Fibroblast of the aortic adventitia (primary cell): ENCODE data around the gene ATP6V0D1. TPM values are rescaled to one million over a fixed set of nuclear protein-coding genes. Genes with fewer than 3 reads are reported as not detected.
"Not testable (repeated sequence)": the region's sequence is repeated elsewhere in the genome, so short reads cannot be mapped to it uniquely, and the experiment has no call there.

Source experiments
- DNase-seq: peaks from one replicate; pipeline ENCODE4 v3.0.0-alpha.2; 2010; ENCODE audit warnings: low read depth
- H3K4me3 ChIP-seq: 2 replicates; pipeline ENCODE4 v1.5.1; 2011; ENCODE audit warnings: low read depth, mild to moderate bottlenecking, control low read depth, low read length, moderate library complexity
- total RNA-seq: library from RNA; depleted of rRNA; stranded (reverse); fragments of >200 nt; gene quantifications from 2 replicates; pipeline ENCODE4 v1.2.3, GENCODE V29; 2012; ENCODE audit warnings: low replicate concordance
- TF ChIP-seq, protein P1 (sequence below): IDR thresholded peaks from 2 replicates; pipeline ENCODE4 v1.5.1; 2011; ENCODE audit warnings: mild to moderate bottlenecking, low read length, control low read depth, inconsistent platforms; ENCODE audit not compliant: insufficient read depth

ATP6V0D1 gene
- total RNA-seq, 1 donor: 114 TPM

DNA sequence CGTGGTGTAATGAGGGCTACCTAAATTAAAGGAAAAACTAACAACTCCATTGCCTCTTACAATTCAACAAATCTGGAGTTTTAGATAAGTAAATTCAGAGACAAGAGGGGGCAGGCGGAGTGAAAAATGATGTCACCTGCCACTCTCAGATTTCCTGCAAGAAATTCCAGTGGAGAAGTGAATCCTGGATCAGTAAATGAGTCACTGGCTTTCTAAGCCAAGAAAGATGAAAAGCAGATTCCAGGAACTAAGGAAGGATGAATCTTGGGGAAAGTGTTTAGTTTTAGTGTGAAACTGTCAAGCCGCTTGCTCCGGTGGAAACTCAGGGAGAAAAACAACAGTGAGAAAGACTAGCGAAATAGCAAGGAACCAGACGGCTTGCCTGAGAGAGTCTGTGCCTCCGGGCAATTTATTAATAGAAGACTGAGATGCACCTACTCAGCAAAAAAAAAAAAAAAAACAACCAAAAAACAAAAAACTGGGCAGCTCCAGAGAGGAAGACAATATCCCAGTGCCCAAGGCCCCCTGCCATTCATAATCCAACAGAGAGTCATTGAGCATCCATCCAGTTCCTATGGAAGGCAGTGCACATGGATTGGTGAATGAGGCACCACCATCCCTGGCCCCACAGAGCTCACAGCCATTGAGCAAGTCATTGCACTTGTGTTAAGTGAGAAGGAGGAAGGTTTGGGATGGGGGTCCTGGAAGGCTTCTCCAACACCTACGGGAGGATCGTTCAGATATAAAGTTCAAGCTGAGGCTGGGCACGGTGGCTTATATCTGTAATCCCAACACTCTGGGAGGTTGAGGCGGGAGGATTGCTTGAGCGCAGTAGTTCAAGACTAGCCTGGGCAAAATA lies 35.6 kb upstream of the ATP6V0D1 start:
- no peak overlapping the region for H3K4me3 ChIP-seq
- DNase-seq: peak; percentile 86
- TF ChIP-seq, protein P1, sequence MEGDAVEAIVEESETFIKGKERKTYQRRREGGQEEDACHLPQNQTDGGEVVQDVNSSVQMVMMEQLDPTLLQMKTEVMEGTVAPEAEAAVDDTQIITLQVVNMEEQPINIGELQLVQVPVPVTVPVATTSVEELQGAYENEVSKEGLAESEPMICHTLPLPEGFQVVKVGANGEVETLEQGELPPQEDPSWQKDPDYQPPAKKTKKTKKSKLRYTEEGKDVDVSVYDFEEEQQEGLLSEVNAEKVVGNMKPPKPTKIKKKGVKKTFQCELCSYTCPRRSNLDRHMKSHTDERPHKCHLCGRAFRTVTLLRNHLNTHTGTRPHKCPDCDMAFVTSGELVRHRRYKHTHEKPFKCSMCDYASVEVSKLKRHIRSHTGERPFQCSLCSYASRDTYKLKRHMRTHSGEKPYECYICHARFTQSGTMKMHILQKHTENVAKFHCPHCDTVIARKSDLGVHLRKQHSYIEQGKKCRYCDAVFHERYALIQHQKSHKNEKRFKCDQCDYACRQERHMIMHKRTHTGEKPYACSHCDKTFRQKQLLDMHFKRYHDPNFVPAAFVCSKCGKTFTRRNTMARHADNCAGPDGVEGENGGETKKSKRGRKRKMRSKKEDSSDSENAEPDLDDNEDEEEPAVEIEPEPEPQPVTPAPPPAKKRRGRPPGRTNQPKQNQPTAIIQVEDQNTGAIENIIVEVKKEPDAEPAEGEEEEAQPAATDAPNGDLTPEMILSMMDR: no peak

DNA sequence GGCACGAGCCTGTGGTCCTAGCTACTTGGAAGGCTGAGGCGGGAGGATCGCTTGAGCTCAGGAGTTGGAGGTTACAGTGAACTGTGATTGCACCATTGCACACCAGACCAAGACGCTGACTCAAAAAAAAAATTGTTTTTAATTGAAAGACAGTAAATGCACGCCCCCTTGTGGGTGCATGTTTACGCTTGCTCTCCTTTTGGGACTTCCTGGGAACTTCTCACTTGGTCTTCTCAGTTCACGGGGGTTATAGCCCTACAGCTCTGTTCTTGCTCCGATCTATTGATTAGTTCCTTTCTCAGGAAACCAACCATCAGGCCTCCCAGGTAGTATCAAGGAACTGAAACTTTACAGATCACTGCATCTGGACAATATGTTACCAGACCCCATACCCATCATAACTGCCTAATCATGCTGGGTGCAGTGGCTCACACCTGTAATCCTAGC lies 33.4 kb upstream of the ATP6V0D1 start:
- DNase-seq: peak; percentile 93
- TF ChIP-seq, protein P1: peak; percentile 70
- no peak overlapping the region for H3K4me3 ChIP-seq

DNA sequence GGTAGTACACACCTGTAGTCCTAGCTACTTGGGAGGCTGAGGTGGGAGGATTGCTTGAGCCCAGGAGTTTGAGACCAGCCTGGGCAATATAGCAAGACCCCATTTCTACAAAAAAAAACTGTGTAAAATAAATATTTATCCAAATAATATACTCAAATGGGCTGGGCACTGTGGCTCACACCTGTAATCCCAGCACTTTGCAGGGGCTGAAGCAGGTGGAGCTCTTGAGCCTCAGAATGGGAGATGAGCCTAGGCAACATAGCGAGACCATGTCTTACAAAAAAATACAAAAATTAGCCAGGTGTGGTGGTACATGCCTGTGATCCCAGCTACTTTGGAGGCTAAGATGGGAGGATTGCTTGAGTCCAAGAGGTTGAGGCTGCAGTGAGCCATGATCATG lies 32.9 kb upstream of the ATP6V0D1 start:
- not testable (repeated sequence) for DNase-seq, H3K4me3 ChIP-seq

DNA sequence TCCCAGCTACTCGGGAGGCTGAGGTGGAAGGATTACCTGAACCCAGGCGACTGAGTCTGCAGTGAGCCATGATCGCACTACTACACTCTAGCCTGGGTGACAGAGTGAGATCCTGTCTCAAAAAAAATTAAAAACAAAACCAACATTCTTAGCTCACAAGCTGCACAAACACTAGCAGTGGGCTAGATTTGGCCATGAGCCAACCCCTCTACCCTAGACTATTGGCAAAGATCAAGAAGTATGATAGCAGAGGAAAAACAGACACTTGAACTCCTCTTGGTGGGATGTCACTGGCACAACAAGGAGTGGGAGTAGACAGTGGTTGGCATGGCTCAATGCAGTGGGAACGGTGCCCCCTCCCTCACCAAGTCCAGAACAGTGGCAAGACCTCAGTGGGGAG lies 28.1 kb upstream of the ATP6V0D1 start:
- TF ChIP-seq, protein P1: no peak
- H3K4me3 ChIP-seq: no peak overlapping the region
- no peak for DNase-seq

DNA sequence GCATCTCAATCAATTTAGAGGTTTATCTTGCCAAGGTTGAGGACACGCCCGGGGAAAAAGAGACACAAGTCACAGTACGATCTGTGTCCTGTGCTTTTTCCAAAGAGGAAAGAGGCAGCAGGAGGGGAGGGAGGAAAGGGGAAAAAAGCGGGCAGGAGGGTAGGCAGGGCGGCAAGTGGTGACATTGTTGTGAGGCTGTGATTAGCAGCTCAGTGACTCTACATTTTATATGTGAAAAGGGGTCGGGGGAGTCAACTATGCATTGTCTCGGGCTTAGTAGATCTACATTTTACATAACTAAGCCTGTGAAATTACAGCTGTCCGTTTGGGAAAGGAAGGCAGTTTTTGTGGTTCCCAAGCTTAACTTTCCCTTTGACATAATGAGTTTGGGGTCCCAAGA lies 25.5 kb upstream of the ATP6V0D1 start:
- no peak for DNase-seq
- TF ChIP-seq, protein P1: no peak
- no peak overlapping the region for H3K4me3 ChIP-seq

DNA sequence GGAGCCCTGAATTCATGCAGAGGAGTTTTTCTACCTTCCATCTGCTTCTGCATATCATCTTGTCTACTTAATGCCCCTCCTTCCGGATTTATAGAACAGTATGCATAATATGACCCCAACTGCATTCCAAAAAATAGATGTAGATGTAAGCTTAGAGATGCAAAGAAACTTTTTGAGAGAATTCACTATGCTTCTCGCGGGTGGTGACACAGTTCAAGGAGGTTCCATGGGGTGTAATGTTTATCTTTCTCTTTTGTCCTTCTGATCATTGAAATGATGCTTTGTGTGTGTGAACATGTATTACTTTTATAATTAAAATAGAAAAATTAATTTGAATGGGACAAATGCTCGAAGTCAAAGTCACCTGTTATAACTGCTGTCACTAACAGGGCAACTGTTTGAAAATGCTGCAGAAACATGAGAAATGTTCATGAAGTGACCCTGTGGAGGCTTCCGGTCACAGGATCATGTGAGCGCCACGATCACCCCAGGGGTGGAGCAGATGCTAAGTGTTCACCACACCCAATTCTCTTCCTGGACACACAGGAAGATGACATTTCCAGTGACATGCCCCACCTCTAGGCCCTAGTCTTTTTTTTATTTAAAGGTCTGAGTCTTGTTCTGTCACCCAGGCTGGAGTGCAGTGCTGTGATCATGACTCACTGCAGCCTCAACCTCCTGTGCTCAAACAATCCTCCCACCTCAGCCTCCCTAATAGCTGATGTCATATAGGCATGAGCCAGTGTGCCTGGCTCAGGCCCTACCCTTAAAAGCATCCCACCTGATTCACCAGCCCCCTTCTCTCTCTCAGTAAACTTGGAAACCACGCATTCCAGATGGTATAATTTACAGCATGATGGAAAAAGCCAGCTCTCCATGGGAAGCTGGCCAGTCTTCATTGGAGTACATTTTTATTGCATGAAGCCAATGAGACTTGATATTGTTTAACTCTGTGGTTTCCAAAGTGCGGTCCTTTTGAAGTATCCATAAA lies 23.4 kb upstream of the ATP6V0D1 start:
- TF ChIP-seq, protein P1: no peak
- H3K4me3 ChIP-seq: no peak overlapping the region
- peak; percentile 40 for DNase-seq

DNA sequence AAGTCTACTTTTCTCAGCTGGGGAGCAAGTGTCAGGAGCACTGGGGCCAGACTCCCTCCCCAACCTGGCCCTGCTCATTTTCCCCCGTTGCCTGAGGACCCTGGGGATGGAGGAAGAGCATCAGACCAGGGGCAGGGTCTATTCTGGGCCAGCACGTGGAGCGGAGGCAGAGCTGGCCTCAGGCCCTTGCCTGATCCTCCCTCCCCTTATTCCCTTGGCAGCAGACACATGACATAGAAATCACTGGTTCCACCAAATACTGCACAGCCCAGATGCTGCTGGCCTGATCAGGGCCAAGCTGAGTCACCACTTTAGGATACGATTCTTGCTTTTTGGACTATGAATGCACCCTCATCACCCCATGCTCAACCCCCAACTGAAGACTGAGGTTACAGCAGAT lies 18.1 kb upstream of the ATP6V0D1 start:
- peak; percentile 85 for DNase-seq
- no peak overlapping the region for H3K4me3 ChIP-seq
- TF ChIP-seq, protein P1: no peak
